ENCODE measurements around the gene ABCB8. TPM values are rescaled to one million over a fixed set of nuclear protein-coding genes. Genes with fewer than 3 reads are reported as not detected.
A peak's percentile ranks its signal among the peaks of the same experiment; 100 is the strongest.

ABCB8 gene
- total and polyA plus RNA-seq, 11 donors = 13.6 to 34.5 (median 26.0) TPM

GRCh38 chr7:151043959-151044358 lies 15.7 kb downstream of the ABCB8 start:
- WGBS, 4 donors = 93 to 97% (median 94%) methylated on average over 10 to 20 of the region's 20 CpGs
- Histone ChIP-seq H3K27ac (no peak overlapping the region), H3K4me1 (peaks cover 3 to 19% (median 12%) of the 10 kb centered on the region in 12 donors), H3K9me3 (no peaks in the 10 kb centered on the region), H3K27me3 (no peaks in the 10 kb centered on the region), H3K4me3 (no peak overlapping the region), H3K36me3 (peaks cover 0 to 34% (median 17%) of the 10 kb centered on the region in 9 donors)
- TF ChIP-seq CTCF (IDR thresholded peaks at IDR 0.05) = no peak
- no peak for TF ChIP-seq POLR2A (IDR thresholded peaks at IDR 0.05)
- ATAC-seq (no peak), DNase-seq (peak in 1 of 5 donors; percentile 51)
- intact Hi-C loops (cut with DNase I) = no loop called here

- intact Hi-C loops (cut with DNase I) = no loop called here
- Histone ChIP-seq H3K36me3 (peaks cover 0 to 34% (median 17%) of the 10 kb centered on the region in 9 donors), H3K27me3 (peaks cover 0 to 1% (median 0%) of the 10 kb centered on the region in 9 donors), H3K4me1 (peaks cover 0 to 8% (median 0%) of the 10 kb centered on the region in 12 donors), H3K4me3 (no peak overlapping the region), H3K27ac (no peak overlapping the region), H3K9me3 (no peaks in the 10 kb centered on the region)
- ATAC-seq (no peak), DNase-seq (no peak)
- TF ChIP-seq CTCF (IDR thresholded peaks at IDR 0.05) (no peak), POLR2A (IDR thresholded peaks at IDR 0.05) (no peak)
- 75 to 86% (median 82%) methylated on average over 3 to 11 of the region's 11 CpGs for WGBS, 4 donors
Observed at GRCh38 chr7:151045262-151045661, 17.0 kb downstream of the ABCB8 start.

GRCh38 chr7:151045967-151046366 lies 17.7 kb downstream of the ABCB8 start:
- TF ChIP-seq CTCF (IDR thresholded peaks at IDR 0.05) (no peak), POLR2A (IDR thresholded peaks at IDR 0.05) (no peak)
- no peak for DNase-seq
- Histone ChIP-seq H3K4me1 (peaks cover 0 to 11% (median 3%) of the 10 kb centered on the region in 12 donors), H3K9me3 (no peaks in the 10 kb centered on the region), H3K36me3 (peaks cover 0 to 34% (median 17%) of the 10 kb centered on the region in 9 donors), H3K27ac (no peak overlapping the region), H3K4me3 (no peak overlapping the region), H3K27me3 (peaks cover 0 to 3% (median 0%) of the 10 kb centered on the region in 9 donors)
- 78 to 90% (median 87%) methylated on average over 5 to 9 of the region's 9 CpGs for WGBS, 4 donors
- ATAC-seq = no peak
- intact Hi-C loops (cut with DNase I) = no loop called here

- intact Hi-C loops (cut with DNase I) = no loop called here
- no peak for TF ChIP-seq POLR2A (IDR thresholded peaks at IDR 0.05)
- TF ChIP-seq CTCF (IDR thresholded peaks at IDR 0.05) = no peak
- WGBS, 4 donors = 63 to 70% (median 68%) methylated on average over 13 to 14 of the region's 14 CpGs
- Histone ChIP-seq H3K27me3 (peaks cover 0 to 3% (median 0%) of the 10 kb centered on the region in 9 donors), H3K4me1 (peaks cover 0 to 17% (median 8%) of the 10 kb centered on the region in 12 donors), H3K27ac (no peak overlapping the region), H3K36me3 (peaks cover 0 to 34% (median 15%) of the 10 kb centered on the region in 9 donors), H3K9me3 (no peaks in the 10 kb centered on the region), H3K4me3 (no peak overlapping the region)
- DNase-seq = no peak
- no peak for ATAC-seq
Observed at GRCh38 chr7:151046603-151047573, 18.6 kb downstream of the ABCB8 start.

Data from heart left ventricle (tissue), 16 donors.